Natural killer cell (primary cell): ENCODE data around the gene FSIP1. TPM values are rescaled to one million over a fixed set of nuclear protein-coding genes. Genes with fewer than 3 reads are reported as not detected.

Experiments
- ATAC-seq, 3 donors: fragments of 150-1000 bp in 2 of 3; fragments of 200-7000 bp in 1 of 3; cut with Tn5 transposase; 1 replicate in 1 of 3; 2 replicates in 2 of 3; pipeline ENCODE4 v1.10.0; 2021; ENCODE audit warnings: mild to moderate bottlenecking in 2 of 3, moderate library complexity in 2 of 3
- DNase-seq, 2 donors: peaks; one replicate each; pipeline versions ENCODE4 v3.0.0 to v3.0.0-alpha.2; 2013 to 2021; ENCODE audit warnings: mixed read lengths in 1 of 2
- H3K27ac ChIP-seq: one replicate; pipeline ENCODE4 v1.5.1; 2013; ENCODE audit warnings: mild to moderate bottlenecking, low read length
- H3K27me3 ChIP-seq: one replicate; pipeline ENCODE4 v1.6.1; 2013; ENCODE audit warnings: low read length; ENCODE audit not compliant: control insufficient read depth, insufficient read depth
- H3K36me3 ChIP-seq: one replicate; pipeline ENCODE4 v1.6.1; 2013; ENCODE audit warnings: low read length; ENCODE audit not compliant: control insufficient read depth, insufficient read depth
- H3K4me1 ChIP-seq: one replicate; pipeline ENCODE4 v1.6.1; 2013; ENCODE audit warnings: low read length; ENCODE audit not compliant: control insufficient read depth, insufficient read depth
- H3K4me3 ChIP-seq: one replicate; pipeline ENCODE4 v1.5.1; 2013; ENCODE audit warnings: low read length
- H3K9me3 ChIP-seq: one replicate; pipeline ENCODE4 v1.6.1; 2013; ENCODE audit warnings: low read length; ENCODE audit not compliant: control insufficient read depth, insufficient read depth
- H3K27ac Mint-ChIP-seq, 2 donors: one replicate each; pipeline ENCODE4 v1.8.0; 2022; ENCODE audit warnings: mild to moderate bottlenecking in 2 of 2, mixed read lengths in 2 of 2, moderate library complexity in 1 of 2
- H3K27me3 Mint-ChIP-seq, 2 donors: one replicate each; pipeline ENCODE4 v1.8.0; 2022; ENCODE audit warnings: low read depth in 2 of 2, mixed read lengths in 2 of 2
- H3K36me3 Mint-ChIP-seq: one replicate; pipeline ENCODE4 v1.8.0; 2022; ENCODE audit warnings: mixed read lengths
- H3K4me1 Mint-ChIP-seq, 2 donors: one replicate each; pipeline ENCODE4 v1.8.0; 2022; ENCODE audit warnings: mixed read lengths in 2 of 2
- H3K4me3 Mint-ChIP-seq: one replicate; pipeline ENCODE4 v1.8.0; 2022; ENCODE audit warnings: mild to moderate bottlenecking, moderate library complexity, mixed read lengths
- H3K9me3 Mint-ChIP-seq, 2 donors: one replicate each; pipeline ENCODE4 v1.8.0; 2022; ENCODE audit warnings: mixed read lengths in 2 of 2
- CTCF ChIP-seq: fragments of 200-600 bp; IDR thresholded peaks from one replicate; pipeline ENCODE4 v1.8.0; 2022; ENCODE audit warnings: antibody characterized with exemption
- WGBS: methylation state at CpG from one replicate; pipeline ENCODE4 v1.1.7; 2013; ENCODE audit warnings: missing lambda C conversion rate; ENCODE audit not compliant: insufficient coverage; 5-methylcytosine and 5-hydroxymethylcytosine counted together
- intact Hi-C: fragments of 100-400 bp; cut with micrococcal nuclease; formaldehyde crosslinking; loops from one replicate; pipeline ENCODE4 v1.14.2; 2022
- total RNA-seq, 4 donors: library from RNA; stranded (reverse); fragments of 120-200 nt in 1 of 4; gene quantifications; one replicate each; pipeline versions ENCODE4 v1.2.3 to v1.2.4, GENCODE V29; 2013 to 2022

Gene FSIP1
- total RNA-seq, 3 donors from 2014 or later (not counting 1 experiment from before 2014, with no cell fraction given), result 1.1 to 2.3 (median 1.8) TPM

- Mint-ChIP-seq H3K4me3 (no peak overlapping the region), H3K36me3 (no peaks in the 10 kb centered on the region), H3K9me3 (no peaks in the 10 kb centered on the region), H3K27ac (no peak overlapping the region), H3K27me3 (peaks cover 22 to 34% of the 10 kb centered on the region in 2 donors), H3K4me1 (no peaks in the 10 kb centered on the region)
- intact Hi-C loops, result no loop called here
- no peak for TF ChIP-seq CTCF
- H3K4me3 ChIP-seq, result no peak overlapping the region
- no peaks in the 10 kb centered on the region for H3K4me1 ChIP-seq
- no peaks in the 10 kb centered on the region for H3K9me3 ChIP-seq
- ATAC-seq (no peak), DNase-seq (no peak)
- WGBS, result 98% methylated on average over 2 of the region's 2 CpGs
- no peaks in the 10 kb centered on the region for H3K27me3 ChIP-seq
- no peaks in the 10 kb centered on the region for H3K36me3 ChIP-seq
- H3K27ac ChIP-seq, result no peak overlapping the region
Observed at GRCh38 chr15:39565851-39566250, 216.8 kb downstream of the FSIP1 start.

- Mint-ChIP-seq H3K36me3 (no peaks in the 10 kb centered on the region), H3K4me1 (no peaks in the 10 kb centered on the region), H3K27me3 (peaks cover 20 to 27% of the 10 kb centered on the region in 2 donors), H3K27ac (no peak overlapping the region), H3K9me3 (no peaks in the 10 kb centered on the region), H3K4me3 (no peak overlapping the region)
- no peaks in the 10 kb centered on the region for H3K36me3 ChIP-seq
- H3K27me3 ChIP-seq, result no peaks in the 10 kb centered on the region
- no peaks in the 10 kb centered on the region for H3K9me3 ChIP-seq
- ATAC-seq (no peak), DNase-seq (no peak)
- no peaks in the 10 kb centered on the region for H3K4me1 ChIP-seq
- 84% methylated on average over 3 of the region's 4 CpGs for WGBS
- intact Hi-C loops, result no loop called here
- TF ChIP-seq CTCF, result no peak
- H3K27ac ChIP-seq, result no peak overlapping the region
- H3K4me3 ChIP-seq, result no peak overlapping the region
Observed at GRCh38 chr15:39564972-39565665, 217.5 kb downstream of the FSIP1 start.

GRCh38 chr15:39558421-39558820, 224.2 kb downstream of the FSIP1 start:
- peaks cover 6 to 29% of the 10 kb centered on the region in 2 donors for H3K27me3 Mint-ChIP-seq
- H3K27ac Mint-ChIP-seq, result no peak overlapping the region
- H3K9me3 ChIP-seq, result no peaks in the 10 kb centered on the region
- WGBS, result 72% methylated on average over 3 of the region's 3 CpGs
- intact Hi-C loops, result no loop called here
- H3K36me3 Mint-ChIP-seq, result no peaks in the 10 kb centered on the region
- H3K36me3 ChIP-seq, result no peaks in the 10 kb centered on the region
- no peak overlapping the region for H3K27ac ChIP-seq
- TF ChIP-seq CTCF, result no peak
- H3K9me3 Mint-ChIP-seq, result no peaks in the 10 kb centered on the region
- ATAC-seq (no peak), DNase-seq (no peak)
- no peak overlapping the region for H3K4me3 Mint-ChIP-seq
- no peaks in the 10 kb centered on the region for H3K27me3 ChIP-seq
- no peaks in the 10 kb centered on the region for H3K4me1 ChIP-seq
- H3K4me3 ChIP-seq, result no peak overlapping the region
- H3K4me1 Mint-ChIP-seq, result no peaks in the 10 kb centered on the region

- H3K4me1 Mint-ChIP-seq, result peaks cover 8 to 11% of the 10 kb centered on the region in 2 donors
- intact Hi-C loops, result no loop called here
- no peak overlapping the region for H3K27ac Mint-ChIP-seq
- H3K36me3 Mint-ChIP-seq, result no peaks in the 10 kb centered on the region
- Histone ChIP-seq H3K4me1 (no peaks in the 10 kb centered on the region), H3K27ac (no peak overlapping the region), H3K4me3 (no peak overlapping the region), H3K27me3 (no peaks in the 10 kb centered on the region), H3K9me3 (no peaks in the 10 kb centered on the region), H3K36me3 (no peaks in the 10 kb centered on the region)
- DNase-seq (no peak), ATAC-seq (no peak)
- TF ChIP-seq CTCF, result no peak
- WGBS, result 95% methylated on average over 7 of the region's 7 CpGs
- peaks cover 7 to 48% of the 10 kb centered on the region in 2 donors for H3K27me3 Mint-ChIP-seq
- no peak overlapping the region for H3K4me3 Mint-ChIP-seq
- H3K9me3 Mint-ChIP-seq, result no peaks in the 10 kb centered on the region
Observed at GRCh38 chr15:39556461-39556860, 226.2 kb downstream of the FSIP1 start.
